ENCODE data around the gene IER3. TPM values are rescaled to one million over a fixed set of nuclear protein-coding genes. Genes with fewer than 3 reads are reported as not detected.

IER3 gene
- total and polyA plus RNA-seq, 2 of the 13 experiments (the other 11 are each of a cell fraction or from before 2014, with no cell fraction given) = 51.1 to 131 TPM

GRCh38 chr6:30747902-30748769 lies 3.8 kb upstream of the IER3 start (continued):
- TF ChIP-seq SNRNP70 (IDR thresholded peaks at IDR 0.05; ENCODE audit: low read depth, low read length) = no peak
- TF ChIP-seq NFIC (IDR thresholded peaks at IDR 0.05; ENCODE audit: low read length) = peak; percentile 9; the same call in 1 of the 2 replicates
- TF ChIP-seq ZIK1 (CRISPR knock-in tag; IDR thresholded peaks at IDR 0.05; ENCODE audit: borderline replicate concordance, low read depth) = no peak
- TF ChIP-seq KDM1A (CRISPR knock-in tag; IDR thresholded peaks at IDR 0.05) = no peak
- no peak; the same call in 1 of the 2 replicates for TF ChIP-seq ZNF503 (CRISPR knock-in tag; IDR thresholded peaks at IDR 0.05)
- TF ChIP-seq ELF4 (CRISPR knock-in tag; IDR thresholded peaks at IDR 0.05; ENCODE audit: borderline replicate concordance) = peak; percentile 45; the same call in 1 of the 2 replicates
- no peak for TF ChIP-seq ARNTL (CRISPR knock-in tag; IDR thresholded peaks at IDR 0.05)
- no peak for TF ChIP-seq GATAD1 (CRISPR knock-in tag; IDR thresholded peaks at IDR 0.05)
- 0 out of 2 replicates have a peak, but pooled peaks have one; percentile 40 for TF ChIP-seq HOXA5 (CRISPR knock-in tag; IDR thresholded peaks at IDR 0.05)
- TF ChIP-seq ZNF547 (CRISPR knock-in tag; IDR thresholded peaks at IDR 0.05) = no peak
- no peak for TF ChIP-seq MXD3 (CRISPR knock-in tag; IDR thresholded peaks at IDR 0.05)
- peak; percentile 73; the same call in 1 of the 2 replicates for TF ChIP-seq PAF1 (CRISPR knock-in tag; IDR thresholded peaks at IDR 0.05)
- no peak for TF ChIP-seq ZNF501 (CRISPR knock-in tag; IDR thresholded peaks at IDR 0.05)
- no peak for TF ChIP-seq HNRNPK (IDR thresholded peaks at IDR 0.05; ENCODE audit: low read depth, low read length, poor library complexity, severe bottlenecking)
- no peak for TF ChIP-seq PHF5A (CRISPR knock-in tag; IDR thresholded peaks at IDR 0.05; ENCODE audit: low read depth, unreplicated experiment)
- no peak for TF ChIP-seq PTBP1 (IDR thresholded peaks at IDR 0.05; ENCODE audit: low read depth, low read length, poor library complexity, severe bottlenecking)
- TF ChIP-seq ZNF564 (CRISPR knock-in tag; IDR thresholded peaks at IDR 0.05) = no peak
- TF ChIP-seq TEAD3 (CRISPR knock-in tag; optimal IDR thresholded peaks at IDR 0.05; ENCODE audit: borderline replicate concordance) = peak; percentile 4
- TF ChIP-seq FOXA3 (CRISPR knock-in tag; IDR thresholded peaks at IDR 0.05) = peak; percentile 63
- 0 out of 2 replicates have a peak, but pooled peaks have one; percentile 15 for TF ChIP-seq FOXP4 (CRISPR knock-in tag; IDR thresholded peaks at IDR 0.05)
- TF ChIP-seq ETV5 (CRISPR knock-in tag; IDR thresholded peaks at IDR 0.05; ENCODE audit: borderline replicate concordance) = 0 out of 2 replicates have a peak, but pooled peaks have one; percentile 12
- no peak for TF ChIP-seq HIC2 (CRISPR knock-in tag; IDR thresholded peaks at IDR 0.05; ENCODE audit: low read depth)
- 0 out of 2 replicates have a peak, but pooled peaks have one; percentile 9 for TF ChIP-seq ZNF552 (CRISPR knock-in tag; IDR thresholded peaks at IDR 0.05; ENCODE audit: borderline replicate concordance)
- 0 out of 2 replicates have a peak, but pooled peaks have one; percentile 18 for TF ChIP-seq ARID2 (CRISPR knock-in tag; IDR thresholded peaks at IDR 0.05; ENCODE audit: borderline replicate concordance)
